ENCODE measurements around the gene USP1. TPM values are rescaled to one million over a fixed set of nuclear protein-coding genes. Genes with fewer than 3 reads are reported as not detected.

The USP1 gene
- total and polyA plus RNA-seq, 10 of the 15 experiments (the other 5 are each of a cell fraction or from before 2014, with no cell fraction given) = 25.6 to 77.9 (median 48.1) TPM

- TF ChIP-seq, protein P1, sequence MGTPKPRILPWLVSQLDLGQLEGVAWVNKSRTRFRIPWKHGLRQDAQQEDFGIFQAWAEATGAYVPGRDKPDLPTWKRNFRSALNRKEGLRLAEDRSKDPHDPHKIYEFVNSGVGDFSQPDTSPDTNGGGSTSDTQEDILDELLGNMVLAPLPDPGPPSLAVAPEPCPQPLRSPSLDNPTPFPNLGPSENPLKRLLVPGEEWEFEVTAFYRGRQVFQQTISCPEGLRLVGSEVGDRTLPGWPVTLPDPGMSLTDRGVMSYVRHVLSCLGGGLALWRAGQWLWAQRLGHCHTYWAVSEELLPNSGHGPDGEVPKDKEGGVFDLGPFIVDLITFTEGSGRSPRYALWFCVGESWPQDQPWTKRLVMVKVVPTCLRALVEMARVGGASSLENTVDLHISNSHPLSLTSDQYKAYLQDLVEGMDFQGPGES (IDR thresholded peaks at IDR 0.05) = no peak
- TF ChIP-seq EED (IDR thresholded peaks at IDR 0.05; ENCODE audit: low read depth) = no peak
- TF ChIP-seq FOXM1 (IDR thresholded peaks at IDR 0.05; ENCODE audit: low read depth, low read length) = no peak
Observed at GRCh38 chr1:62448221-62448933, 11.5 kb downstream of the USP1 start (continued).

- no TSS peak for BruUV-seq (replicated peaks)
- no peak for TF ChIP-seq HCFC1 (IDR thresholded peaks at IDR 0.05; ENCODE audit: low read length)
- no peak for TF ChIP-seq SREBF2 (IDR thresholded peaks at IDR 0.05; ENCODE audit: low read length)
- TF ChIP-seq BCL11A (IDR thresholded peaks at IDR 0.05; ENCODE audit: low read depth, low read length) = no peak
- TF ChIP-seq ZNF24 (IDR thresholded peaks at IDR 0.05) = 0 out of 2 replicates have a peak, but pooled peaks have one; percentile 24
- TF ChIP-seq DPF2 (IDR thresholded peaks at IDR 0.05) = peak; percentile 63; the same call in 1 of the 2 replicates
- peak; percentile 71 for TF ChIP-seq ZBTB40 (IDR thresholded peaks at IDR 0.05; ENCODE audit: borderline replicate concordance)
- TF ChIP-seq, protein P2, sequence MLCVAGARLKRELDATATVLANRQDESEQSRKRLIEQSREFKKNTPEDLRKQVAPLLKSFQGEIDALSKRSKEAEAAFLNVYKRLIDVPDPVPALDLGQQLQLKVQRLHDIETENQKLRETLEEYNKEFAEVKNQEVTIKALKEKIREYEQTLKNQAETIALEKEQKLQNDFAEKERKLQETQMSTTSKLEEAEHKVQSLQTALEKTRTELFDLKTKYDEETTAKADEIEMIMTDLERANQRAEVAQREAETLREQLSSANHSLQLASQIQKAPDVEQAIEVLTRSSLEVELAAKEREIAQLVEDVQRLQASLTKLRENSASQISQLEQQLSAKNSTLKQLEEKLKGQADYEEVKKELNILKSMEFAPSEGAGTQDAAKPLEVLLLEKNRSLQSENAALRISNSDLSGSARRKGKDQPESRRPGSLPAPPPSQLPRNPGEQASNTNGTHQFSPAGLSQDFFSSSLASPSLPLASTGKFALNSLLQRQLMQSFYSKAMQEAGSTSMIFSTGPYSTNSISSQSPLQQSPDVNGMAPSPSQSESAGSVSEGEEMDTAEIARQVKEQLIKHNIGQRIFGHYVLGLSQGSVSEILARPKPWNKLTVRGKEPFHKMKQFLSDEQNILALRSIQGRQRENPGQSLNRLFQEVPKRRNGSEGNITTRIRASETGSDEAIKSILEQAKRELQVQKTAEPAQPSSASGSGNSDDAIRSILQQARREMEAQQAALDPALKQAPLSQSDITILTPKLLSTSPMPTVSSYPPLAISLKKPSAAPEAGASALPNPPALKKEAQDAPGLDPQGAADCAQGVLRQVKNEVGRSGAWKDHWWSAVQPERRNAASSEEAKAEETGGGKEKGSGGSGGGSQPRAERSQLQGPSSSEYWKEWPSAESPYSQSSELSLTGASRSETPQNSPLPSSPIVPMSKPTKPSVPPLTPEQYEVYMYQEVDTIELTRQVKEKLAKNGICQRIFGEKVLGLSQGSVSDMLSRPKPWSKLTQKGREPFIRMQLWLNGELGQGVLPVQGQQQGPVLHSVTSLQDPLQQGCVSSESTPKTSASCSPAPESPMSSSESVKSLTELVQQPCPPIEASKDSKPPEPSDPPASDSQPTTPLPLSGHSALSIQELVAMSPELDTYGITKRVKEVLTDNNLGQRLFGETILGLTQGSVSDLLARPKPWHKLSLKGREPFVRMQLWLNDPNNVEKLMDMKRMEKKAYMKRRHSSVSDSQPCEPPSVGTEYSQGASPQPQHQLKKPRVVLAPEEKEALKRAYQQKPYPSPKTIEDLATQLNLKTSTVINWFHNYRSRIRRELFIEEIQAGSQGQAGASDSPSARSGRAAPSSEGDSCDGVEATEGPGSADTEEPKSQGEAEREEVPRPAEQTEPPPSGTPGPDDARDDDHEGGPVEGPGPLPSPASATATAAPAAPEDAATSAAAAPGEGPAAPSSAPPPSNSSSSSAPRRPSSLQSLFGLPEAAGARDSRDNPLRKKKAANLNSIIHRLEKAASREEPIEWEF (IDR thresholded peaks at IDR 0.05; ENCODE audit: insufficient replicate concordance, low read depth, low read length) = no peak
Observed at GRCh38 chr1:62450301-62450700, 13.5 kb downstream of the USP1 start.

More at GRCh38 chr1:62450301-62450700, 13.5 kb downstream of the USP1 start:
- 100% methylated on average over 2 of the region's 2 CpGs for WGBS (ENCODE audit: insufficient coverage, insufficient replicate concordance, low lambda C conversion rate, missing lambda C conversion rate)
- intact Hi-C loops (cut with micrococcal nuclease; ENCODE audit: unreplicated experiment) (loop anchor here (5.0 kb wide), 1 partner anchor 297 kb away; no protein-coding TSS in a partner anchor), in situ Hi-C loops (cut with MboI) (no loop called here)
- no peaks in the 10 kb centered on the region for H3K27me3 ChIP-seq (replicated peaks in 1 of 2; ENCODE audit: control insufficient read depth in 2 of 2, insufficient read depth in 2 of 2, low read length in 1 of 2)
- peaks cover 4 to 20% of the 10 kb centered on the region in 2 experiments; a peak in 3 of 4 replicates for H3K36me3 ChIP-seq (ENCODE audit: control insufficient read depth in 2 of 2, insufficient read depth in 2 of 2, low read length in 1 of 2)
- no peak for DNase-seq (ENCODE audit: low read depth, low spot score)
- POLR2A ChIA-PET = interaction anchor here (1.1 to 2.1 kb wide), 2 partner anchors 10 to 14 kb away, joined by 4 to 7 read pairs; partner anchors contain the start of gene USP1
- H2AFZ ChIP-seq (ENCODE audit: control insufficient read depth, low read depth, low read length) = no peak overlapping the region
- SMC1A ChIA-PET (ENCODE audit: uncharacterized antibody, unreplicated experiment) = interaction anchor here (0.6 to 3.5 kb wide), 9 partner anchors 8 to 925 kb away, joined by 3 to 20 read pairs (median 3); no protein-coding TSS in a partner anchor
- RAD21 ChIA-PET (ENCODE audit: unreplicated experiment) = interaction anchor here (0.6 to 1.5 kb wide), 2 partner anchors 60 to 296 kb away, joined by 3 to 6 read pairs; no protein-coding TSS in a partner anchor
- CTCF ChIA-PET = interaction anchor here (0.7 to 1.4 kb wide), 4 partner anchors 9 to 275 kb away, joined by 3 to 6 read pairs (median 3); no protein-coding TSS in a partner anchor
- no peak overlapping the region for H3K4me3 ChIP-seq
- H3K4me2 ChIP-seq (ENCODE audit: control insufficient read depth, insufficient read depth) = no peak overlapping the region
- ATAC-seq = peak; percentile 72
- no peak overlapping the region for H3K27ac ChIP-seq (ENCODE audit: control insufficient read depth, insufficient read depth)
- H3K9me3 ChIP-seq (replicated peaks; ENCODE audit: control insufficient read depth, insufficient read depth, low read length) = no peaks in the 10 kb centered on the region; the same call in 2 of the 3 replicates
- H3K9ac ChIP-seq (ENCODE audit: control insufficient read depth, insufficient read depth, low read length) = no peak overlapping the region
- peaks cover 8% of the 10 kb centered on the region for H3K4me1 ChIP-seq (ENCODE audit: control insufficient read depth, insufficient read depth, low read length)
- H4K20me1 ChIP-seq (ENCODE audit: control insufficient read depth, insufficient read depth) = no peaks in the 10 kb centered on the region
- FAIRE-seq = no peak
- peaks cover 6% of the 10 kb centered on the region for H3K79me2 ChIP-seq (ENCODE audit: control insufficient read depth, insufficient read depth, low read length)
